ENCODE data around the gene NCAPD3.
"Not testable (repeated sequence)": the region's sequence is repeated elsewhere in the genome, so short reads cannot be mapped to it uniquely, and the experiment has no call there.

The NCAPD3 gene

DNA sequence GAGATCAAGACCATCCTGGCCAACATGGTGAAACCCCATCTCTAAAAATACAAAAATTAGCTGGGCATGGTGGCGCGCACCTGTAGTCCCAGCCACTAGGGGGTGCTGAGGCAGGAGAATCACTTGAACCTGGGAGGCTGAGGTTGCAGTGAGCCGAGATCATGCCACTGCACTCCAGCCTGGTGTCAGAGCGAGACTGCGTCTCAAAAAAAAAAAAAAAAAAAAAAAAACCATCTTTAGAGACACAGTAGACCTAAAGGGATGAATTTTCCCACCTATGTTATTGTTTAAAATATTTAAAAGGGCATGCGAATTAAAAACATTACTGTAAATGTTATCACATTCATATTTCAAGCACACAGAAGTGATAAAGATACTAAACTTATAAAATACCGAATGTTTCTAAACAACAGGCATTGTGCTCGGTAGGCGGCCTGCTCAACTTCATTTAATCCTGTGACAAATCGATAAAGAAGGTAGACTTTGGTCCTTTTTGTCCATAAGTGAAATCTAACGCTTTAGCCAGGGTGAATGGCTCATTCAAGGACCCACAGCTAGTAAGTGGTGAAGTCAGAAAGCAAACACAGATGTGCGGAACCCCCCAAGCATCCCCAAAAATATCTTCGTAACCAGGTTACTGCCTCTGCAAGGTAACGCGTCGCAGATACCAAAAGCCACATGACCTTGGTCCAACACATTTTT lies 16.1 kb downstream of the NCAPD3 start:
- H3K36me3 Mint-ChIP-seq: peaks cover 99% of the 10 kb centered on the region
- H3K9me3 Mint-ChIP-seq: no peaks in the 10 kb centered on the region
- H3K4me3 Mint-ChIP-seq: no peak overlapping the region
- DNase-seq (ENCODE audit: low spot score in 2 of 2) (peak; percentile 53 to 76), ATAC-seq (no peak)
- no peaks in the 10 kb centered on the region for H3K4me1 Mint-ChIP-seq
- no peak overlapping the region for H3K27ac Mint-ChIP-seq

DNA sequence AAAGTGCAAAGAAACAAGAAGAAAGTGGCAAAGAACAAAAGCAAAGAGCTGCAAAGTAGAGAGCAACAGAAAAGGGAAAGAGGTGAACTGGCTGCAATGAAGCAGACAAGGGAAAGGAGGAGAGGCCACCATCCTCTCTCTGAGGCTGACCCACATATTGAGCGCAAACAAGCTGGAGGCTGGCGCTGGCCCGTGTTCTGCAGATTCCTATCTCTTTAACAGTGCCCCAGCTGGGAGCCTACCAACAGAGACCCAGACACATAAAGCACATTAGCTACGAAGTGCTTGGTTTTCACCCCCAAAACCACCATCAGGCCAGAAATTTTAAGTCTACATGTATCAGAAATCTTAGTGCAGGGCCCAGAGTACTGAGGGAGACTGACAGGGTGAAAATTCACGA lies 17.6 kb downstream of the NCAPD3 start:
- no peak for ATAC-seq
- no peak for DNase-seq (ENCODE audit: low spot score in 2 of 2)
- Mint-ChIP-seq H3K4me1 (no peaks in the 10 kb centered on the region), H3K4me3 (no peak overlapping the region), H3K9me3 (no peaks in the 10 kb centered on the region), H3K27ac (no peak overlapping the region), H3K36me3 (peaks cover 99% of the 10 kb centered on the region)

DNA sequence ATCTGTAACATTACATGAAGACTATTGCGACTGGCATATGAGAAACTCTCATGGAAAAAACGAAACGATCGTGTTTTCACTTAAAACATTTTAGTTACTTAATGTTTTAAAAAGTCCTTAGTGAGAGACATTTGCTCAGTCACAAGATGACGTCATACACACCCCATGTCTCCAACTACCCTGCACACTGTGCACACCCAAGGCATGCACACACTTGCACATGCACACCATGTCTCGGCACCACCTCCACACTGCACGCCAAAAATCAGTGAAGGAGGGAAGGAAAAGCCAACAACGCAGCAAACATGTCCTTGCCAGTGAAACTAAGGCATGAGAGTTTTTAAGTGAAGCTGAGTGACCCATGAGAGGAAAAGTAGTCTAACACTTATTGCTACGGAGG lies 18.0 kb downstream of the NCAPD3 start:
- no peak for ATAC-seq
- H3K36me3 Mint-ChIP-seq: peaks cover 99% of the 10 kb centered on the region
- no peak overlapping the region for H3K4me3 Mint-ChIP-seq
- no peaks in the 10 kb centered on the region for H3K9me3 Mint-ChIP-seq
- H3K27ac Mint-ChIP-seq: no peak overlapping the region
- no peaks in the 10 kb centered on the region for H3K4me1 Mint-ChIP-seq
- DNase-seq (ENCODE audit: low spot score in 2 of 2): no peak

DNA sequence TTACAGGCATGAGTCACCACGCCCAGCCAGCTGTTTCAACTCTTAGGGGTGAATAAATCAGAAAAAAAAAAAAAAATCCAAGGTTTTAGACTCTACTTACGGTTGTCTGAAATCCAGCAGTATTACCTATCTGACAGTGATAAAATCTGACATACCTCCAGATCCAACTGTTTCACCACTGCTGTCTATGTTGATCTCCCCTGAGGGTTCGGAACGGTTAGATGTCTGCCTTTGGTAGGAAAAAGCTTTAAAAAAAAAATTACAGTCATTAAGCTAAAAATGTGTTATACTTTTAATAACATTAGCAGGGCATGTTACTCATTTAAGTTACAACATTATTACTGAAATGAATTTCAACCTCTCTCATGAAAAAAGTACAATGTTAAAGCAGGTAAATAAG lies 21.1 kb downstream of the NCAPD3 start:
- Mint-ChIP-seq H3K4me1 (no peaks in the 10 kb centered on the region), H3K36me3 (peaks cover 99% of the 10 kb centered on the region), H3K4me3 (no peak overlapping the region), H3K9me3 (no peaks in the 10 kb centered on the region), H3K27ac (no peak overlapping the region)
- ATAC-seq (no peak), DNase-seq (ENCODE audit: low spot score in 2 of 2) (no peak)

DNA sequence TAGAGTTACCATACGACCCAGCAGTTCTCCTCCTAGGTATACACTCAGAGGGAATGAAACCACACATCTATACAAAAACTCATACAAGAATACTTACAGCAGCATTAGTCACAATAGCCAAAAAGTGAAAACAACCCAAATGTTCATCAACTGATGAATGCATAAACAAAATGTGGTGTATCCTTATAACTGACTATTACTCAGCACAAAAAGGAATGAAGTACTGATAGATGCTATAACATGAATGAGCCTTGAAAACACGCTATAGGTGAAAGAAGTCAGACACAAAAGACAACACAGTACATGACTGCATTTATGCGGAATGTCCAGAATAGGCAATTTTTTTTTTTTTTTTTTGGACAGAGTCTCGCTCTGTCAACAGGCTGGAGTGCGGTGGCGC lies 23.1 kb downstream of the NCAPD3 start:
- H3K4me1 Mint-ChIP-seq: peaks cover 6% of the 10 kb centered on the region
- H3K4me3 Mint-ChIP-seq: no peak overlapping the region
- peaks cover 100% of the 10 kb centered on the region for H3K36me3 Mint-ChIP-seq
- no peak overlapping the region for H3K27ac Mint-ChIP-seq
- ATAC-seq (no peak), DNase-seq (ENCODE audit: low spot score in 2 of 2) (no peak)
- no peaks in the 10 kb centered on the region for H3K9me3 Mint-ChIP-seq

DNA sequence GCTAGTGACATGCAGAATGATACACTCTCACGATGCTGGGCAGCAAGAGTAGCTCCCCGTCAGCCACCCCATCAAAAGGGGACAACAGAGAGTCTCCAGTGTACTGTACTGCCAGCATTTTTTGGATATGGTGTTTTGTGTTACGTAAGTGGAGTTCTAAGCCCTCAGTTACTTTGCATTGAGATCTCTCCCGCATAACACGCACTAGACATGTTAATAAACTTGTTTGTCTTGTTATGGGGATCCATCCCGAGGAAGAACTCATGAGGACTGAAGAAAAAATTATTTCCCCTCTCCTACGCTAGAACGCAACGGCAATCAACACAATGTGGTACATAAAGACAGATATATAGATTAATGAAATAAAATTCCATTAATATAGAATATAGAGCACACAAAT lies 24.2 kb downstream of the NCAPD3 start:
- Mint-ChIP-seq H3K27ac (no peak overlapping the region), H3K36me3 (peaks cover 100% of the 10 kb centered on the region), H3K4me1 (peaks cover 6% of the 10 kb centered on the region), H3K9me3 (no peaks in the 10 kb centered on the region), H3K4me3 (no peak overlapping the region)
- no peak for ATAC-seq
- DNase-seq (ENCODE audit: low spot score in 2 of 2): no peak

DNA sequence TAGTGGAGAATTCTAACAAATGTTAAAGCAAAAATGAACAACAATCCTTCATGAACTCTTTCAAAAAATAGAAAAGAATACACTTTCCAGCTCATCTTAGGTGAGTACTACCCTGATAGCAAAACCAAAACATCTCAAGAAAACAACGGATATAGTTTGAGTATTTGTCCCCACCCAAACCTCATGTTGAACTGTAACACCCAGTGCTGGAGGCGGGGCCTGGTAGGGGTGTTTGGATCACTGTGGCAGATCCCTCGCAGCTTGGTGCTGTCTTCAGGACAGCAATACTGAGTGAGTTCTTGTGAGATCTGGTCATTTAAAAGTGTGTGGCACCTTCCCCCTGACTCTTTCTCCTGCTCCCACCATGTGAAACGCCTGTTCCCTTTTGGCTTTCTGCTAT lies 27.0 kb downstream of the NCAPD3 start:
- no peak for DNase-seq (ENCODE audit: low spot score in 2 of 2)

DNA sequence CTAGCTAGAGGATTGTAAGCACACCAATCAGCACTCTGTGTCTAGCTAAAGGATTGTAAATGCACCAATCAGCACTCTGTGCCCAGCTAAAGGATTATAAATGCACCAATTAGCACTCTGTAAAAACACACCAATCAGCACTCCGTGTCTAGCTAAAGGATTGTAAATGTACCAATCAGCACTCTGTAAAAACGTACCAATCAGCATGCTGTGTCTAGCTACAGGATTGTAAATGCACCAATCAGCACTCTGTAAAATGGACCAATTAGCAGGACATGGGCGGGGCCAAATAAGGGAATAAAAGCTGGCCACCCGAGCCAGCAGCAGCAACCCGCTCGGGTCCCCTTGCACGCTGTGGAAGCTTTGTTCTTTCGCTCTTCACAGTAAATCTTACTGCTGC lies 35.7 kb downstream of the NCAPD3 start:
- not testable (repeated sequence) for H3K4me3 Mint-ChIP-seq; H3K9me3 Mint-ChIP-seq; ATAC-seq; DNase-seq (ENCODE audit: low spot score in 2 of 2); H3K4me1 Mint-ChIP-seq; H3K27ac Mint-ChIP-seq
- H3K36me3 Mint-ChIP-seq: peaks cover 99% of the 10 kb centered on the region

More for the DNA sequence above, 27.0 kb downstream of the NCAPD3 start:
- Mint-ChIP-seq H3K9me3 (no peaks in the 10 kb centered on the region), H3K4me3 (no peak overlapping the region), H3K4me1 (peaks cover 6% of the 10 kb centered on the region), H3K27ac (peak overlapping the region; percentile 20), H3K36me3 (peaks cover 100% of the 10 kb centered on the region)
- no peak for ATAC-seq

DNA sequence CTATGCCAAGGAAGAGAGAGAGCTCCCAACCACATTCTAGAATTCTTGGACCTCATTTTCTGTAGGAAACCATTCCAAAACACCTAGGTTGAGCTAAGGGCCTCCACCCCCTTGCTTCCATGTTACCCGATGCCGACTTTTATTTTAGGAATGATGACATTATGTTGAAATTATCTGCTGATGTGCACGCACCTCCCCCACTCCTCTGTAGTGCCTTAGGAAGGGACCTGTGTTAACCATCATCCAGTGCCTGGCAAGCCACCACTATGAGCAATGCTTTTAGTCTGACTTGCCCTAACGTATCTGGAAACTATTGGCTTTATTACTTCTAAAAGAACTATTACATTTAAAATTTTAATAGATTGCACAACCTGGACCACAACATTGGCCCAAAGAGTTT lies 42.1 kb downstream of the NCAPD3 start:
- no peak overlapping the region for H3K4me3 Mint-ChIP-seq
- no peaks in the 10 kb centered on the region for H3K4me1 Mint-ChIP-seq
- H3K36me3 Mint-ChIP-seq: peaks cover 80% of the 10 kb centered on the region
- H3K9me3 Mint-ChIP-seq: no peaks in the 10 kb centered on the region
- DNase-seq (ENCODE audit: low spot score in 2 of 2): no peak
- H3K27ac Mint-ChIP-seq: no peak overlapping the region
- ATAC-seq: no peak

DNA sequence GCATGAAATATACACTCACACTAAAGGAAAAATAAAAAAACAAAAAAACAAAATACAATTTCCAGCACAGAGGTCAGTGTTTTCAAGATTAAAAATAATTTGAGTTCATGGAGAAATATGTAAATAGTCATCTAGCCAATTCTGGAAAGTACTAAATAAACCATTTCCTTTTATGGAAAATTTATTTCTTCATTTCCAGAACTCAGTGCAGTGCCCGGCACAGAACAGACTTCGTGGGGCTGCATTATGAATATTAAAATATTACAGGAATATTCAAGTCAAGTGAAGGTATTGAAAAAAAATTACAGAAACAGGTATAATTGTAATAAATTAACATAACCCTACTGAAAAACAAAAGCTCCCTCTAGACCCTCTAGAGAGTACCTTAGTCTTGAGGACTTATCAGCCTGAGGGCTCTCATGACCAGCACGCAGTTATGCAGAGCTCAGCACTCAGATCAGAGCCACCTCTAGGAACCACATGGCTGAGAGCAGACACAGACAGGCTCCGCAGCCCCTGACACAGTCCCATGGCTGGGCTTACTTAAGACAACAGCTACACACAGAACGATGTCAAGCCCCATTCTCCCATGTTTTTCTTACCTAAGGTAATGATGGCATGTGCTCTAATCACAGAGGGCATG lies 45.6 kb downstream of the NCAPD3 start:
- Mint-ChIP-seq H3K4me3 (no peak overlapping the region), H3K27ac (peak overlapping the region; percentile 20), H3K4me1 (no peaks in the 10 kb centered on the region), H3K9me3 (no peaks in the 10 kb centered on the region), H3K36me3 (peaks cover 80% of the 10 kb centered on the region)
- DNase-seq (ENCODE audit: low spot score in 2 of 2) (no peak), ATAC-seq (no peak)

DNA sequence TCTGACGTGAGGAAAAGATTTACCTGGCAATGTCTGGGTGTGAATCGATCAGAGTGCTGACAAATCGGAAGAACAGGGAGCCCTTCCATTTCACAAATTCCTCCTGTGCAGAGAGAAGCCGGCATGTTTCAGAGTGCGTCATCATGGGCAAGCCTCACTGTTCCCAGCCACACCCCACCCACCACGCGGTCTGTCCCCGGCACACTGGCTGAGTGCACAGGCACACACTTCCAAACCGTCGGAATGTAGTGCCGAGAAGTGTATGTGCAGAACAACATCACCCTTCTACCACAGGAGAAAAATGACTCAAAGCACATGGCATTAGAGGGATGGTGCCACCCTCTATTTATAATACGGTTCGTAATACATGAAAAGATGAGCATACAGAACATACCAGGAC lies 47.5 kb downstream of the NCAPD3 start:
- no peaks in the 10 kb centered on the region for H3K4me1 Mint-ChIP-seq
- DNase-seq (ENCODE audit: low spot score in 2 of 2): peak in 1 of 2 donors; percentile 15
- H3K9me3 Mint-ChIP-seq: no peaks in the 10 kb centered on the region
- H3K27ac Mint-ChIP-seq: no peak overlapping the region
- ATAC-seq: no peak
- H3K36me3 Mint-ChIP-seq: peaks cover 93% of the 10 kb centered on the region
- H3K4me3 Mint-ChIP-seq: no peak overlapping the region

DNA sequence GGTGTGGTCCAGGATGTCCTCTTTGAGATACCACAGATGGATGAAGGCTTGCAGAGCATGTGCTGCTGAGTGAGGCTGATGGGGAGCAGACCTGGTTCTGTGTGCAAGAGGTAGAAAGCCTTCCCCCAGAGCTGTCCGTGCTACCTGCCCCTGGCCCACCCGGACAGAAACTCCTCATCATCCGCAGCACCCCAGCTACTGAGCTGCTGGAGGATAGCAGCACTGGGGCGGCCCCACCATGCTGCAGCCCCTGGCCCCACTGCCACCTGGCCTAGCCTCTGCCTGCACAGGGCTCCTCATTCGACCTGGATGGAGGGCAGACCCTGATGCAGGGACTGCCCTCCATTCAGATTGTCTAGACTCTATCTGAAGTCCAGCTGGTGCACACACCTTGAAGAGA lies 50.5 kb downstream of the NCAPD3 start:
- Mint-ChIP-seq H3K9me3 (no peaks in the 10 kb centered on the region), H3K27ac (no peak overlapping the region), H3K4me1 (no peaks in the 10 kb centered on the region), H3K4me3 (no peak overlapping the region), H3K36me3 (peaks cover 86% of the 10 kb centered on the region)
- DNase-seq (ENCODE audit: low spot score in 2 of 2) (no peak), ATAC-seq (no peak)

DNA sequence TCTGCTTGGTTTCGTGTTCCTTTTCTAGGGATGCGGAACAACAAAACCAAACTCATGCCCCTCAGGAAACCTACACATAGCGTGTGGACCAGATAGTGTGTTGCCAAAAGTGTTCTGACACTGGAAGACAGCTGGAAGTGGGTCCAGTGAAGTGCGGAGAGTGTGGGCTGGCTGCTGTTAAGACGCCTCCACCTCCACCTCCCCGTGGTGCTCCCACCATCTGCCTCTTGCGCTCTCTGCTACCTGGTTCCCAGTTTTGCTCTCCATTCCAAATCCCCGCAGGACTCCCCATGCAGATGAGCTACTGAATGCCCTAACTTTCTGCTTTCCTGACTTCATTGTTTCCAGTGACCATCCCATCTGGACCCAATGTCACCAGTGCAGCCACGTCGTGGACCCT lies 51.8 kb downstream of the NCAPD3 start:
- H3K27ac Mint-ChIP-seq: peak overlapping the region; percentile 77

DNA sequence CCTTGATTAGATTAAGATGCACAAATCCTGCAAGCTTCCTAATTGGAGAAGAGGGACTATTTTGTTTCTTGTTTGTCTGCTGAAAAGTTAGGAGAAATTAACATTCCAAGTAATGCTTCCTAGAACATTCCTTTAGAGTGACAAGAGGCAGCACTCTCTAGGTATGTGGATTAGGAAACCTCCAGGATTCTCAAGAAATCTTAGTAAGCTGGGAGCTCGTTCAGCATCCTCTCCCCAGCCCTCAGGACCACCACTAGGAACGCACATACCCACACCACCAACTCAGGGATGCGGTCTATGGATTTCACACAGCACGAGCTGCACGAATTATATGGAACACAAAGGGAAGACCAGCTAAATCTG lies 52.9 kb downstream of the NCAPD3 start:
- DNase-seq (ENCODE audit: low spot score in 2 of 2): no peak
- Mint-ChIP-seq H3K27ac (no peak overlapping the region), H3K4me3 (no peak overlapping the region), H3K4me1 (no peaks in the 10 kb centered on the region), H3K36me3 (peaks cover 74% of the 10 kb centered on the region), H3K9me3 (no peaks in the 10 kb centered on the region)
- no peak for ATAC-seq

More for the DNA sequence above, 51.8 kb downstream of the NCAPD3 start:
- peaks cover 85% of the 10 kb centered on the region for H3K36me3 Mint-ChIP-seq
- DNase-seq (ENCODE audit: low spot score in 2 of 2) (no peak), ATAC-seq (no peak)
- H3K4me3 Mint-ChIP-seq: no peak overlapping the region
- no peaks in the 10 kb centered on the region for H3K9me3 Mint-ChIP-seq
- no peaks in the 10 kb centered on the region for H3K4me1 Mint-ChIP-seq

DNA sequence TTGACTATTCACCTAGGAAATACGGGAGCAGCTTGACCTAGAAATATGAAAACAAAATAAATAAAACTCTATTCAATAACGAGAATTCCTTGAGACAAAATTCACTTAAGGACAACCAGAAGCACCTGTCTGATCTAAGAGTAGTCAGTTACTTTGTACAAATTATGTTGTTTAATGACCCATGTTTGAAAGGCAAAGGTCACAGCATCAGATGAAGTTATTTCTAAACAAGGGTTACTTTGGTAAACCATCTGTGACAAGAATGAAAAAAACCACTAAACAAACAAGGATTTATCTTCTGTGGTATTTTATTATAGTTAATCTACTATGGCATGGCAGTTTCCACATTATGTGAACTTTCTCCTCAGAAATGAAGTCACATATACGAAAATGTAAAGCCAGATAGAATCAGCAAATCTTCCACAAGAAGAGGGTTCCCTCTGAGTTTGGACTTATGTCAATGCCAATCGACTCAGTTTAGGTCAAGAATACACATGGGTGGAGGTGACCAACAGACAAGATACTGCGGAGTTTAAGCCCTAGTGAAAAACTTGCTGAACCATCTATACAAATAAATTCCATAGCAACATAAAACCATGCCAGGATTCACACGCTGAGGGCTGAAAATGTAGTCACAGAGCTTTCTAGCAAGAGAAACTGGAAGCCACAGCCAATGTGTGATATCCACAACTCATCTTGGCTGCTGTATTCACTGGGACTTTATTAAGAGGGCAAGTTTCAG lies 53.4 kb downstream of the NCAPD3 start:
- peaks cover 73% of the 10 kb centered on the region for H3K36me3 Mint-ChIP-seq
- DNase-seq (ENCODE audit: low spot score in 2 of 2) (no peak), ATAC-seq (no peak)
- H3K27ac Mint-ChIP-seq: peak overlapping the region; percentile 48
- no peak overlapping the region for H3K4me3 Mint-ChIP-seq
- H3K4me1 Mint-ChIP-seq: no peaks in the 10 kb centered on the region
- no peaks in the 10 kb centered on the region for H3K9me3 Mint-ChIP-seq
